HepG2 (cell line): Measurements from ENCODE around the gene HORMAD2.

Source experiments
- ETV5 ChIP-seq: IDR thresholded peaks from 2 replicates; pipeline ENCODE4 v1.6.1; 2018; ENCODE audit warnings: missing biosample characterization, missing genetic modification reagents, inconsistent platforms, borderline replicate concordance
- MAFK ChIP-seq, 2 experiments: IDR thresholded peaks in 1 of 2; conservative IDR thresholded peaks in 1 of 2; 2 replicates each; pipeline ENCODE4 v1.6.1; 2011; ENCODE audit warnings: improper control_type of control experiment in 2 of 2, low read length in 2 of 2
- MBD4 ChIP-seq: IDR thresholded peaks from 2 replicates; pipeline ENCODE4 v1.6.1; 2012; ENCODE audit warnings: low read length, inconsistent platforms, borderline replicate concordance
- NFIC ChIP-seq: IDR thresholded peaks from 2 replicates; pipeline ENCODE4 v1.6.1; 2012; ENCODE audit warnings: mild to moderate bottlenecking, low read length, inconsistent platforms
- POLR2A ChIP-seq, 2 experiments: IDR thresholded peaks; 2 replicates each; pipeline ENCODE4 v1.6.1; 2011; ENCODE audit warnings: low read depth in 2 of 2, low read length in 2 of 2, mild to moderate bottlenecking in 1 of 2, moderate library complexity in 1 of 2; ENCODE audit not compliant: insufficient read depth in 1 of 2
- SRF ChIP-seq: IDR thresholded peaks from 2 replicates; pipeline ENCODE4 v1.6.1; 2011; ENCODE audit warnings: mild to moderate bottlenecking, low read depth, low read length, moderate library complexity
- ZNF10 ChIP-seq: sonication (generic); formaldehyde crosslinking; IDR thresholded peaks from 2 replicates; pipeline ENCODE4 v1.4.0; 2020; ENCODE audit warnings: mild to moderate bottlenecking, low read depth, missing genetic modification reagents, borderline replicate concordance
- ZNF138 ChIP-seq: sonication (generic); formaldehyde crosslinking; IDR thresholded peaks from 2 replicates; pipeline ENCODE4 v1.5.0; 2020; ENCODE audit warnings: mild to moderate bottlenecking, low read depth, missing genetic modification reagents
- ZNF549 ChIP-seq: sonication (generic); formaldehyde crosslinking; IDR thresholded peaks from 2 replicates; pipeline ENCODE4 v1.5.0; 2020; ENCODE audit warnings: missing genetic modification reagents
- TF ChIP-seq, protein P1 (sequence below): sonication (generic); formaldehyde crosslinking; IDR thresholded peaks from 2 replicates; pipeline ENCODE4 v1.4.0; 2020; ENCODE audit warnings: missing genetic modification reagents
- TF ChIP-seq, protein P2 (sequence below): sonication (generic); formaldehyde crosslinking; IDR thresholded peaks from 2 replicates; pipeline ENCODE4 v1.5.0; 2020; ENCODE audit warnings: mild to moderate bottlenecking, missing genetic modification reagents

DNA sequence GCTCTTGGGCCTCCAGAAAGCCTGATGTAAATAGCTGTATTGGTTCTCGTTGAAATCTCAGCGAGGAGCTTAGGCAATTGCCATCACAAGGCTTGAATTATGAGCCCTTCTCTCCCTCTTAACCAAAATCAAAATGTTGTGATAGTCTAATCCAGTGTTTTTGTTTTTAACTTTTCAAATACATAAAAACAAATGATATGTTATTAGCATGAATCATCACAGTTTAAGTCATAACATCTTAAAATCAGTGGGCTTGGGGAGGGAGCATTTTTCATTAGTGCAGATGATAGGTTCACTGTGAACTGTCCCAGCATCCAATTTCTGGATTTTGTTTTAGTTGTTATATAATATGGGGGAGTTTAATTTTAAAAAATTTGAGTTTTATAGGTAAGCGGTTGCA, 48.9 kb upstream of the HORMAD2 start:
- no peak for TF ChIP-seq ZNF549 (CRISPR knock-in tag)
- TF ChIP-seq POLR2A (IDR thresholded peaks at IDR 0.05; ENCODE audit: insufficient read depth in 1 of 2, low read depth in 2 of 2, low read length in 2 of 2), result no peak
- TF ChIP-seq MBD4, result no peak
- no peak for TF ChIP-seq ZNF10 (CRISPR knock-in tag)
- TF ChIP-seq, protein P1, sequence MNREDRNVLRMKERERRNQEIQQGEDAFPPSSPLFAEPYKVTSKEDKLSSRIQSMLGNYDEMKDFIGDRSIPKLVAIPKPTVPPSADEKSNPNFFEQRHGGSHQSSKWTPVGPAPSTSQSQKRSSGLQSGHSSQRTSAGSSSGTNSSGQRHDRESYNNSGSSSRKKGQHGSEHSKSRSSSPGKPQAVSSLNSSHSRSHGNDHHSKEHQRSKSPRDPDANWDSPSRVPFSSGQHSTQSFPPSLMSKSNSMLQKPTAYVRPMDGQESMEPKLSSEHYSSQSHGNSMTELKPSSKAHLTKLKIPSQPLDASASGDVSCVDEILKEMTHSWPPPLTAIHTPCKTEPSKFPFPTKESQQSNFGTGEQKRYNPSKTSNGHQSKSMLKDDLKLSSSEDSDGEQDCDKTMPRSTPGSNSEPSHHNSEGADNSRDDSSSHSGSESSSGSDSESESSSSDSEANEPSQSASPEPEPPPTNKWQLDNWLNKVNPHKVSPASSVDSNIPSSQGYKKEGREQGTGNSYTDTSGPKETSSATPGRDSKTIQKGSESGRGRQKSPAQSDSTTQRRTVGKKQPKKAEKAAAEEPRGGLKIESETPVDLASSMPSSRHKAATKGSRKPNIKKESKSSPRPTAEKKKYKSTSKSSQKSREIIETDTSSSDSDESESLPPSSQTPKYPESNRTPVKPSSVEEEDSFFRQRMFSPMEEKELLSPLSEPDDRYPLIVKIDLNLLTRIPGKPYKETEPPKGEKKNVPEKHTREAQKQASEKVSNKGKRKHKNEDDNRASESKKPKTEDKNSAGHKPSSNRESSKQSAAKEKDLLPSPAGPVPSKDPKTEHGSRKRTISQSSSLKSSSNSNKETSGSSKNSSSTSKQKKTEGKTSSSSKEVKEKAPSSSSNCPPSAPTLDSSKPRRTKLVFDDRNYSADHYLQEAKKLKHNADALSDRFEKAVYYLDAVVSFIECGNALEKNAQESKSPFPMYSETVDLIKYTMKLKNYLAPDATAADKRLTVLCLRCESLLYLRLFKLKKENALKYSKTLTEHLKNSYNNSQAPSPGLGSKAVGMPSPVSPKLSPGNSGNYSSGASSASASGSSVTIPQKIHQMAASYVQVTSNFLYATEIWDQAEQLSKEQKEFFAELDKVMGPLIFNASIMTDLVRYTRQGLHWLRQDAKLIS, result no peak
- TF ChIP-seq, protein P2, sequence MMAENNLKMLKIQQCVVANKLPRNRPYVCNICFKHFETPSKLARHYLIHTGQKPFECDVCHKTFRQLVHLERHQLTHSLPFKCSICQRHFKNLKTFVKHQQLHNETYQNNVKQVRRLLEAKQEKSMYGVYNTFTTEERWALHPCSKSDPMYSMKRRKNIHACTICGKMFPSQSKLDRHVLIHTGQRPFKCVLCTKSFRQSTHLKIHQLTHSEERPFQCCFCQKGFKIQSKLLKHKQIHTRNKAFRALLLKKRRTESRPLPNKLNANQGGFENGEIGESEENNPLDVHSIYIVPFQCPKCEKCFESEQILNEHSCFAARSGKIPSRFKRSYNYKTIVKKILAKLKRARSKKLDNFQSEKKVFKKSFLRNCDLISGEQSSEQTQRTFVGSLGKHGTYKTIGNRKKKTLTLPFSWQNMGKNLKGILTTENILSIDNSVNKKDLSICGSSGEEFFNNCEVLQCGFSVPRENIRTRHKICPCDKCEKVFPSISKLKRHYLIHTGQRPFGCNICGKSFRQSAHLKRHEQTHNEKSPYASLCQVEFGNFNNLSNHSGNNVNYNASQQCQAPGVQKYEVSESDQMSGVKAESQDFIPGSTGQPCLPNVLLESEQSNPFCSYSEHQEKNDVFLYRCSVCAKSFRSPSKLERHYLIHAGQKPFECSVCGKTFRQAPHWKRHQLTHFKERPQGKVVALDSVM, result no peak
- TF ChIP-seq ETV5 (CRISPR knock-in tag), result no peak
- TF ChIP-seq SRF, result no peak
- TF ChIP-seq ZNF138 (CRISPR knock-in tag), result no peak
- no peak for TF ChIP-seq MAFK (conservative IDR thresholded peaks at IDR 0.05 in 1 of 2, IDR thresholded peaks at IDR 0.05 in 1 of 2; ENCODE audit: low read length in 2 of 2)
- no peak for TF ChIP-seq NFIC
